Suprapubic skin (tissue), 4 donors: ENCODE results near the gene PAOX. TPM values are rescaled to one million over a fixed set of nuclear protein-coding genes. Genes with fewer than 3 reads are reported as not detected.
A peak's percentile ranks its signal among the peaks of the same experiment; 100 is the strongest.
"Not testable (repeated sequence)": the region's sequence is repeated elsewhere in the genome, so short reads cannot be mapped to it uniquely, and the experiment has no call there.

Experiments
- DNase-seq, 2 donors: peaks; one replicate each; pipeline ENCODE4 v3.0.0-alpha.2; 2019; ENCODE audit warnings: low spot score in 2 of 2
- H3K27ac ChIP-seq: fragments of 200-600 bp; sonication (generic); one replicate; pipeline ENCODE4 v1.5.1; 2019
- H3K27me3 ChIP-seq: fragments of 200-600 bp; sonication (generic); one replicate; pipeline ENCODE4 v1.5.1; 2019
- H3K36me3 ChIP-seq: fragments of 200-600 bp; sonication (generic); one replicate; pipeline ENCODE4 v1.5.1; 2019
- H3K4me1 ChIP-seq: fragments of 200-600 bp; sonication (generic); one replicate; pipeline ENCODE4 v1.5.1; 2019
- H3K4me3 ChIP-seq: fragments of 200-600 bp; sonication (generic); one replicate; pipeline ENCODE4 v1.5.1; 2019; ENCODE audit warnings: mild to moderate bottlenecking
- H3K9me3 ChIP-seq: fragments of 200-600 bp; sonication (generic); one replicate; pipeline ENCODE4 v1.5.1; 2019
- CTCF ChIP-seq, 2 donors: fragments of 200-600 bp in 1 of 2; fragments of 450-650 bp in 1 of 2; sonication (generic) in 1 of 2; IDR thresholded peaks; one replicate each; pipeline ENCODE4 v1.5.1; 2016 to 2019; ENCODE audit warnings: antibody characterized with exemption in 2 of 2, mild to moderate bottlenecking in 1 of 2, moderate library complexity in 1 of 2
- EP300 ChIP-seq: sonication (generic); formaldehyde crosslinking; IDR thresholded peaks from one replicate; pipeline ENCODE4 v1.6.1; 2017; ENCODE audit warnings: antibody characterized with exemption
- POLR2A ChIP-seq, 2 donors: fragments of 450-650 bp; IDR thresholded peaks; one replicate each; pipeline ENCODE4 v1.6.1; 2017; ENCODE audit warnings: antibody characterized with exemption in 2 of 2, mild to moderate bottlenecking in 2 of 2, moderate library complexity in 2 of 2
- POLR2AphosphoS5 ChIP-seq, 3 donors: sonication (generic); formaldehyde crosslinking; IDR thresholded peaks; one replicate each; pipeline ENCODE4 v1.6.1; 2017; ENCODE audit warnings: antibody characterized with exemption in 3 of 3
- WGBS: methylation state at CpG from one replicate; pipeline ENCODE4 v1.1.5; 2018; 5-methylcytosine and 5-hydroxymethylcytosine counted together
- total RNA-seq, 4 donors: library from RNA; depleted of rRNA; stranded (reverse); fragments of >200 nt; gene quantifications; one replicate each; pipeline ENCODE4 v1.1.0, GENCODE V29; 2016

PAOX gene
- total RNA-seq, 4 donors from 2014 or later = 7.8 to 23.4 (median 14.3) TPM

DNA sequence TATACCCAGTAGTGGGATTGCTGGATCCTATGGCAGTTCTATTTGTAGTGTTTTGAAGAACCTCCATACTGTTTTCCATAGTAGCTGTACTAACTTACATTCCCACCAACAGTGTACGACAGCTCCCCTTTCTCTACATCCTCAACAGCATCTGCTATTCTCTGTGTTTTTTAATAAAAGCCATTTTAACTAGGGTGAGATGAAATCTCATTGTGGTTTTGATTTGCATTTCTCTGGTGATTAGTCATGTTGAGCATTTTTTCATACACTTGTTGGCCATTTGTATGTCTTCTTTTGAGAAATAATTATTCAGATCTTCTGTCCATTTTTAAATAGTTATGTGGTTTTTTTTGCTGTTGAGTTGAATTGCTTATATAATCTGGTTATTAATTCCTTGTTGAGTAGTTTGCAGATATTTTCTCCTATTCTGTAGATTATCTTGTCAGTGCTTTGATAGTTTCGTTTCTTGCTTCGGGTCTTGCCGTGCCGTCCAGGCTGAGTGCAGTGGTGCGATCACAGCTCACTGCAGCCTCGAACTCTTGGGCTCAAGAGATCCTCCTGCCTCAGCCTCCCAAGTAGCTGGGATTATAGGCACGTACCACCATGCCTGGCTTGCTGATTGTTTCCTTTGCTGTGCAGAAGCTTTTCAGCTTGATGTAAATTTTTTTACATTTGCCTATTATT, 26.9 kb downstream of the PAOX start:
- WGBS = 91% methylated on average over 8 of the region's 8 CpGs
- Histone ChIP-seq H3K36me3 (peaks cover 50% of the 10 kb centered on the region), H3K27ac (no peak overlapping the region), H3K4me3 (no peak overlapping the region), H3K4me1 (no peaks in the 10 kb centered on the region), H3K27me3 (no peaks in the 10 kb centered on the region), H3K9me3 (peaks cover 5% of the 10 kb centered on the region)
- TF ChIP-seq POLR2AphosphoS5 (IDR thresholded peaks at IDR 0.05) (no peak), POLR2A (IDR thresholded peaks at IDR 0.05) (no peak)
- DNase-seq = peak in 1 of 2 donors; percentile 26

DNA sequence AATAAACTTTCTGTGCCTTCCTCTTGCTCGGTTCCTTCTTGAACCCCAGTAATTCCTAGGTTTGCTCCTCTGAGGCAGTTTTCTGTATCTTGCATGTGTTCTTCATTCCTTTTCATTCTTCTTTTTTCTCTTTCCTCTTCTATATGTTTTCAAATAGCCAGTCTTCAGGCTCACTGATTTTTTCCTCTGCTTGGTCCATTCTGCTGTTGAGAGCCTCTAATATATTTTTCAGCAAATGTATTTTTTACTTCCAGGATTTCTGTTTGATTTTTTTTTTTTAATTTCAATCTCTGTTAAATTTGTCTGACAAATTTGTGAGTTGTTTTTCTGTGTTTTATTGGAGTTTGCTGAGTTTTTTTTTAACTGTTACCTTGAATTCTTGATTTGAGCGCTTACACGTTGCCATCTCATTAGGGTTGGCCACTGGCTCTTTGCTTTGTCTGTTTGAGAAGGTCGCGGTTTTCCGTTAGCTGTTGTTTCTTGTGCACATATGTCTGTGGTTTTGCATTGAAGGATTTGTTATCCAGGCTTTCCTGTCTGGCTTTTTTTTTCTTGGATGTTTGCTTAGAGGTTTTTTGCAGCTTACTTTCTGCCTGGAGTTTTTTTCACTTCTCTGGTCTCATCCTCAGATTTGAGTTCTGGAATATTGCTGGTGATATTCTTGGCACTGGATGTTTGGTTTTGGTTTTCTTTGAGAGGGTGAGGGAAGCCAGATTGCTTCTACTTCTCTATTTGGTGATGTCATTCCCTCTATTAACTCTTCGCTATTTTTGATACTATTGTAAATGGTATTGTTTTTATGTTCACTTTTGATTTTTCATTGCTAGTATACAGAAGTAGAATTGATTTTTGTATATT, 32.7 kb downstream of the PAOX start:
- Histone ChIP-seq H3K27ac (no peak overlapping the region), H3K27me3 (no peaks in the 10 kb centered on the region), H3K4me1 (no peaks in the 10 kb centered on the region), H3K9me3 (peaks cover 20% of the 10 kb centered on the region), H3K4me3 (no peak overlapping the region), H3K36me3 (peaks cover 48% of the 10 kb centered on the region)
- TF ChIP-seq CTCF (IDR thresholded peaks at IDR 0.05) (no peak), POLR2AphosphoS5 (IDR thresholded peaks at IDR 0.05) (no peak), EP300 (no peak)
- 96% methylated on average over 7 of the region's 7 CpGs for WGBS
- no peak for DNase-seq

- H3K4me1 ChIP-seq = no peaks in the 10 kb centered on the region
- H3K9me3 ChIP-seq = peaks cover 20% of the 10 kb centered on the region
- H3K27ac ChIP-seq = no peak overlapping the region
- TF ChIP-seq CTCF (IDR thresholded peaks at IDR 0.05) = no peak
- no peak for TF ChIP-seq EP300
- TF ChIP-seq POLR2A (IDR thresholded peaks at IDR 0.05) = no peak
- TF ChIP-seq POLR2AphosphoS5 (IDR thresholded peaks at IDR 0.05) = no peak
- DNase-seq = no peak
- H3K36me3 ChIP-seq = peaks cover 48% of the 10 kb centered on the region
- no peak overlapping the region for H3K4me3 ChIP-seq
- no peaks in the 10 kb centered on the region for H3K27me3 ChIP-seq
Measured at GRCh38 chr10:133412381-133412711, 33.3 kb downstream of the PAOX start.

DNA sequence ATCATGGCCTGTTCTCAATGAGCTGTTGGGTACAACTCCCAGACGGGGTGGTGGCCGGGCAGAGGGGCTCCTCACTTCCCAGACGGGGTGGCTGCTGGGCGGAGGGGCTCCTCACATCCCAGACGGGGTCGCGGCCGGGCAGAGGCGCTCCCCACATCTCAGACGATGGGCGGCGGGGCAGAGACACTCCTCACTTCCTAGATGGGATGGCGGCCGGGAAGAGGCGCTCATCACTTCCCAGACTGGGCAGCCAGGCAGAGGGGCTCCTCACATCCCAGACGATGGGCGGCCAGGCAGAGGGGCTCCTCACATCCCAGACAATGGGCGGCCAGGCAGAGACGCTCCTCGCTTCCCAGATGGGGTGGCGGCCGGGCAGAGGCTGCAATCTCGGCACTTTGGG, 35.3 kb downstream of the PAOX start:
- not testable (repeated sequence) for H3K4me1 ChIP-seq, DNase-seq, H3K27me3 ChIP-seq, H3K4me3 ChIP-seq, H3K27ac ChIP-seq
- Histone ChIP-seq H3K36me3 (peaks cover 57% of the 10 kb centered on the region), H3K9me3 (peaks cover 20% of the 10 kb centered on the region)
- WGBS = 94% methylated on average over 13 of the region's 23 CpGs

DNA sequence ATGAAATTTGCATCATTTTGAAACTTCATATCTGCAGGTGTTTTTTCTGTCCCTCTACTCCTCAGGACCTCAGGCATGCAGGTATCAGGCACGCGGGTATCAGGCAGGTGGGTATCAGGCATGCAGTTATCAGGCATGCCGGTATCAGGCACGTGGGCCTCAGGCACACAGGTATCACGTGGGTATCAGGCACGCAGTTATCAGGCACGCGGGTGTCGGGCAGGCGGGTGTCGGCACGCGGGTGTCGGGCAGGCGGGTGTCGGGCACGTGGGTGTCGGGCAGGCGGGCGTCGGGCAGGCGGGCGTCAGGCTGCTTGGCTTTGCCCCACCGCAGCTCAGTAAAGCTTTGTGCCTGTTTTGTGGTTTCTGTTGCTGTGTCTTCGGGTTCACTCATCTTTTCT, 36.7 kb downstream of the PAOX start:
- WGBS = 97% methylated on average over 25 of the region's 25 CpGs
- TF ChIP-seq POLR2AphosphoS5 (IDR thresholded peaks at IDR 0.05) = no peak
- no peak for TF ChIP-seq POLR2A (IDR thresholded peaks at IDR 0.05)
- no peak for TF ChIP-seq EP300
- no peak for TF ChIP-seq CTCF (IDR thresholded peaks at IDR 0.05)
- H3K4me3 ChIP-seq = no peak overlapping the region
- H3K9me3 ChIP-seq = peaks cover 18% of the 10 kb centered on the region
- peaks cover 61% of the 10 kb centered on the region for H3K36me3 ChIP-seq
- DNase-seq = no peak
- no peak overlapping the region for H3K27ac ChIP-seq
- H3K27me3 ChIP-seq = no peaks in the 10 kb centered on the region
- H3K4me1 ChIP-seq = no peaks in the 10 kb centered on the region

DNA sequence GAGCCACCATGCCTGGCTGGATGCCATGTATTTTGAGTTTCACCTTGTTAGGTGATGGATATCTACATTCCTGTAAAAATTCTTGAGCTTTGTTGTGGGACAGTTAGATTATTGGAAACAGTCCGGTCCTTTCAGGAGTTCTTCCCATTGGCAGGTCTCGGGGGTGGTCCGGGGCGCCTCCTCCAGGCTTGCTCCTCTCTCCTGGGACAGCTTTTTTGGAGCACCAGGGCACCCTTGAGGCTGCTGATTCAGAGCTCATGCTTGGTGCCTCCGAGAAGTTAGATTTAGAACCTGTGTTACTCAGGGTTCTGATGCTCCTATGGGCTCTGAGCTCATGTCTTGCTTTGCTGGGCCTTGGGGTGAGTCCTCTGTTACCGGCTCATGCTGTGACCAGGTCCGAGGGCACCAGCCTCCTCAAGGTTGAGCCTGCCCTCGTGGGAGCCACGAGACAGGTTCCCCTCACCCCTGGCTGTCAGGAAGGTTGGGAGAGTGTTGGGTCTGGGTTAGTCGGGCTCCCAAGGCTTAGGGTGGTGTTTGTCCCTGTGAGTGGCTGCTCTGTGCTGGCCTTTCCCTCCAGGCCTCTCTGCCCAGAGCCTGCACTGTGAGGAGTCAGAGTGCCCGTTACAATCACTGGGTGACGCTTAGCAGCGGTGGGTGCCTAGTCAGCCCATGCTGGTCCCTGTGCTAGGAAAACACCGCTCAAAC, 39.4 kb downstream of the PAOX start:
- Histone ChIP-seq H3K4me1 (peaks cover 6% of the 10 kb centered on the region), H3K9me3 (no peaks in the 10 kb centered on the region), H3K27ac (no peak overlapping the region), H3K27me3 (peaks cover 15% of the 10 kb centered on the region), H3K36me3 (peaks cover 37% of the 10 kb centered on the region), H3K4me3 (no peak overlapping the region)
- TF ChIP-seq POLR2AphosphoS5 (IDR thresholded peaks at IDR 0.05) (no peak), CTCF (IDR thresholded peaks at IDR 0.05) (no peak), EP300 (no peak), POLR2A (IDR thresholded peaks at IDR 0.05) (no peak)
- no peak for DNase-seq
- WGBS = 100% methylated on average over 2 of the region's 14 CpGs
